ENCODE results near the gene RGS14.
A peak's percentile ranks its signal among the peaks of the same experiment; 100 is the strongest.

Gene RGS14, protein sequence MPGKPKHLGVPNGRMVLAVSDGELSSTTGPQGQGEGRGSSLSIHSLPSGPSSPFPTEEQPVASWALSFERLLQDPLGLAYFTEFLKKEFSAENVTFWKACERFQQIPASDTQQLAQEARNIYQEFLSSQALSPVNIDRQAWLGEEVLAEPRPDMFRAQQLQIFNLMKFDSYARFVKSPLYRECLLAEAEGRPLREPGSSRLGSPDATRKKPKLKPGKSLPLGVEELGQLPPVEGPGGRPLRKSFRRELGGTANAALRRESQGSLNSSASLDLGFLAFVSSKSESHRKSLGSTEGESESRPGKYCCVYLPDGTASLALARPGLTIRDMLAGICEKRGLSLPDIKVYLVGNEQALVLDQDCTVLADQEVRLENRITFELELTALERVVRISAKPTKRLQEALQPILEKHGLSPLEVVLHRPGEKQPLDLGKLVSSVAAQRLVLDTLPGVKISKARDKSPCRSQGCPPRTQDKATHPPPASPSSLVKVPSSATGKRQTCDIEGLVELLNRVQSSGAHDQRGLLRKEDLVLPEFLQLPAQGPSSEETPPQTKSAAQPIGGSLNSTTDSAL

GRCh38 chr5:177357459-177358351 is at the start of gene RGS14:
RGS14 (plus strand) TSS chr5:177357924; CDS start chr5:177358025, 101 bp downstream.
- H3K27ac ChIP-seq (ENCODE audit: low read length): no peak within 1 kb of the TSS
- H3K4me3 ChIP-seq (ENCODE audit: low read length): no peak within 1 kb of the TSS
- H3K27me3 ChIP-seq (ENCODE audit: control insufficient read depth, insufficient read depth, low read length): no peaks in the 10 kb centered on the region
- H3K4me1 ChIP-seq (ENCODE audit: control insufficient read depth, insufficient read depth, low read length): peaks cover 3% of the 10 kb centered on the region; the same call in 1 of the 2 replicates
- no peak for DNase-seq (ENCODE audit: low read depth, low spot score)
- no peaks in the 10 kb centered on the region for H3K36me3 ChIP-seq (ENCODE audit: control insufficient read depth, insufficient read depth, low read length)
- 100% methylated on average over 5 of the region's 37 CpGs for WGBS (ENCODE audit: insufficient coverage, insufficient read length)
- H3K9me3 ChIP-seq (ENCODE audit: control insufficient read depth, insufficient read depth, low read length): no peaks in the 10 kb centered on the region

GRCh38 chr5:177308740-177309139 is 49.0 kb upstream of the RGS14 start:
- no peak overlapping the region for H3K27ac ChIP-seq (ENCODE audit: low read length)
- no peaks in the 10 kb centered on the region for H3K27me3 ChIP-seq (ENCODE audit: control insufficient read depth, insufficient read depth, low read length)
- H3K9me3 ChIP-seq (ENCODE audit: control insufficient read depth, insufficient read depth, low read length): no peaks in the 10 kb centered on the region
- H3K4me3 ChIP-seq (ENCODE audit: low read length): no peak overlapping the region
- DNase-seq (ENCODE audit: low read depth, low spot score): no peak
- WGBS (ENCODE audit: insufficient coverage, insufficient read length): no CpG with 5 or more reads among the region's 11 CpGs
- H3K36me3 ChIP-seq (ENCODE audit: control insufficient read depth, insufficient read depth, low read length): 0 out of 2 replicates have a peak, but pooled peaks cover 10% of the 10 kb centered on the region
- H3K4me1 ChIP-seq (ENCODE audit: control insufficient read depth, insufficient read depth, low read length): peaks cover 2% of the 10 kb centered on the region; the same call in 1 of the 2 replicates

GRCh38 chr5:177309351-177310191 is 48.2 kb upstream of the RGS14 start:
- no peaks in the 10 kb centered on the region for H3K27me3 ChIP-seq (ENCODE audit: control insufficient read depth, insufficient read depth, low read length)
- H3K27ac ChIP-seq (ENCODE audit: low read length): no peak overlapping the region
- H3K9me3 ChIP-seq (ENCODE audit: control insufficient read depth, insufficient read depth, low read length): no peaks in the 10 kb centered on the region
- H3K4me3 ChIP-seq (ENCODE audit: low read length): no peak overlapping the region
- H3K36me3 ChIP-seq (ENCODE audit: control insufficient read depth, insufficient read depth, low read length): 0 out of 2 replicates have a peak, but pooled peaks cover 10% of the 10 kb centered on the region
- DNase-seq (ENCODE audit: low read depth, low spot score): no peak
- H3K4me1 ChIP-seq (ENCODE audit: control insufficient read depth, insufficient read depth, low read length): peaks cover 2% of the 10 kb centered on the region; the same call in 1 of the 2 replicates
- no CpG with 5 or more reads among the region's 10 CpGs for WGBS (ENCODE audit: insufficient coverage, insufficient read length)

- no peak overlapping the region for H3K27ac ChIP-seq (ENCODE audit: low read length)
- DNase-seq (ENCODE audit: low read depth, low spot score): no peak
- WGBS (ENCODE audit: insufficient coverage, insufficient read length): no CpG with 5 or more reads among the region's 13 CpGs
- peaks cover 2% of the 10 kb centered on the region; the same call in 1 of the 2 replicates for H3K4me1 ChIP-seq (ENCODE audit: control insufficient read depth, insufficient read depth, low read length)
- H3K27me3 ChIP-seq (ENCODE audit: control insufficient read depth, insufficient read depth, low read length): no peaks in the 10 kb centered on the region
- 0 out of 2 replicates have a peak, but pooled peaks cover 10% of the 10 kb centered on the region for H3K36me3 ChIP-seq (ENCODE audit: control insufficient read depth, insufficient read depth, low read length)
- H3K4me3 ChIP-seq (ENCODE audit: low read length): no peak overlapping the region
- no peaks in the 10 kb centered on the region for H3K9me3 ChIP-seq (ENCODE audit: control insufficient read depth, insufficient read depth, low read length)
These were observed 47.4 kb upstream of the RGS14 start for GRCh38 chr5:177310332-177310731.

DNA sequence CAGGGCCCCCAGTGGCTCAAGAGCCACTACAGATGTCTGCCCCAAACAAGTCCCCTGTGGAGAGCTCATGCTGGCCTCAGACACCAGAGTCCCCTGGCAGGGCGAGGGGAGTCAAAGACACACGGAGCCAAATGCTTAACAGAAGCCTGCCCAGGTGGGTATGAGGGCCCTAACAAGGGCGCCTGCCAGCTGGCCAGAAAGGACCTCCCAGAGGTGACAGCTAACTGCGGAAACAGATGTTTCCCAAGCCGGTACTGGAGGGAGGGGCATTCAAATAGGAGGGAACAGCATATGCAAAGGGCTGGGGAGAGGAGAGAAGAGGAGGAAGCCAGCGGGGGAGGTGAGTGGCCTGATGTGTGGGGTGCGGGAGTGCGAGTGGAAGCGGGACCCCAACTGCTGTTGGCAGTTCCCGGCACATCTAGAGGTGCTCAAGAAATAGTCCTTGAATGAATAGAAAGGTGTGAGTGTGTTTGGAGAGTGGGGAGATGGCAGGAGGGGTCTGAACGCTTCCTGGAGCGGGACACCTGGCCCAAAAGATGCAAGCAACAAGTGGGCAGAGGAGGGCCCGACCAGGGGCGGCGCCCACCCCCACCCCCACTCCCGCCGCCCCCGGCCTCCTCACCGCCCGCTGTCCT is 46.9 kb upstream of the RGS14 start:
- Histone ChIP-seq H3K4me3 (ENCODE audit: low read length) (peak overlapping the region; percentile 40; the same call in 1 of the 2 replicates), H3K27me3 (ENCODE audit: control insufficient read depth, insufficient read depth, low read length) (no peaks in the 10 kb centered on the region), H3K9me3 (ENCODE audit: control insufficient read depth, insufficient read depth, low read length) (no peaks in the 10 kb centered on the region), H3K36me3 (ENCODE audit: control insufficient read depth, insufficient read depth, low read length) (0 out of 2 replicates have a peak, but pooled peaks cover 6% of the 10 kb centered on the region), H3K27ac (ENCODE audit: low read length) (no peak overlapping the region), H3K4me1 (ENCODE audit: control insufficient read depth, insufficient read depth, low read length) (peaks cover 2% of the 10 kb centered on the region; the same call in 1 of the 2 replicates)
- WGBS (ENCODE audit: insufficient coverage, insufficient read length): no CpG with 5 or more reads among the region's 20 CpGs
- no peak for DNase-seq (ENCODE audit: low read depth, low spot score)

DNA sequence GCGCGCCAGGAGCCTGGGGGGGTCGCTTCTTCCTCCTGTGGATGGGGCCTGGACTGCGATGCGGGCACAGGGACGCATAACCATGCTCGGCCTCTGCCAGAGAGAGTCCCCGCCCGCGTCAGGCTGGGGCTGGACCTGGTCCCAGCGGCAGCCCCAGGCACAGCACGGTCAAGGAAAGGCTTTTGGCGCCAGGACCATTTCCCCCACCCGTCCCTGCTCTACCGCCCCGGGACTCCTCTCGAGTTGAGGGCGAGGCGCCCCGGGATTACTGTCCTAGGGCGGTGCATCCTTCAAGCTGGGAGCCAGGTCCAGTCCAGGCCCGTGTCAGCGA is 46.4 kb upstream of the RGS14 start:
- no CpG with 5 or more reads among the region's 23 CpGs for WGBS (ENCODE audit: insufficient coverage, insufficient read length)
- DNase-seq (ENCODE audit: low read depth, low spot score): no peak
- Histone ChIP-seq H3K36me3 (ENCODE audit: control insufficient read depth, insufficient read depth, low read length) (0 out of 2 replicates have a peak, but pooled peaks cover 3% of the 10 kb centered on the region), H3K4me3 (ENCODE audit: low read length) (peak overlapping the region; percentile 40; the same call in 1 of the 2 replicates), H3K27ac (ENCODE audit: low read length) (no peak overlapping the region), H3K9me3 (ENCODE audit: control insufficient read depth, insufficient read depth, low read length) (no peaks in the 10 kb centered on the region), H3K4me1 (ENCODE audit: control insufficient read depth, insufficient read depth, low read length) (peaks cover 2% of the 10 kb centered on the region; the same call in 1 of the 2 replicates), H3K27me3 (ENCODE audit: control insufficient read depth, insufficient read depth, low read length) (no peaks in the 10 kb centered on the region)

GRCh38 chr5:177311723-177312648 is 45.7 kb upstream of the RGS14 start, which contains the start of gene MXD3:
MXD3 (minus strand) TSS chr5:177311898; CDS start chr5:177311830, 68 bp downstream.
- WGBS (ENCODE audit: insufficient coverage, insufficient read length): no CpG with 5 or more reads among the region's 78 CpGs
- H3K36me3 ChIP-seq (ENCODE audit: control insufficient read depth, insufficient read depth, low read length): no peaks in the 10 kb centered on the region
- H3K27me3 ChIP-seq (ENCODE audit: control insufficient read depth, insufficient read depth, low read length): no peaks in the 10 kb centered on the region
- H3K27ac ChIP-seq (ENCODE audit: low read length): no peak within 1 kb of the TSS
- peak; percentile 91 for DNase-seq (ENCODE audit: low read depth, low spot score)
- peak within 1 kb of the TSS; percentile 40; the same call in 1 of the 2 replicates for H3K4me3 ChIP-seq (ENCODE audit: low read length)
- peaks cover 2% of the 10 kb centered on the region; the same call in 1 of the 2 replicates for H3K4me1 ChIP-seq (ENCODE audit: control insufficient read depth, insufficient read depth, low read length)
- H3K9me3 ChIP-seq (ENCODE audit: control insufficient read depth, insufficient read depth, low read length): no peaks in the 10 kb centered on the region

- Histone ChIP-seq H3K4me3 (ENCODE audit: low read length) (peak overlapping the region; percentile 38; the same call in 1 of the 2 replicates), H3K27me3 (ENCODE audit: control insufficient read depth, insufficient read depth, low read length) (no peaks in the 10 kb centered on the region), H3K9me3 (ENCODE audit: control insufficient read depth, insufficient read depth, low read length) (no peaks in the 10 kb centered on the region), H3K27ac (ENCODE audit: low read length) (no peak overlapping the region), H3K36me3 (ENCODE audit: control insufficient read depth, insufficient read depth, low read length) (no peaks in the 10 kb centered on the region), H3K4me1 (ENCODE audit: control insufficient read depth, insufficient read depth, low read length) (peaks cover 2% of the 10 kb centered on the region; the same call in 1 of the 2 replicates)
- no CpG with 5 or more reads among the region's 19 CpGs for WGBS (ENCODE audit: insufficient coverage, insufficient read length)
- DNase-seq (ENCODE audit: low read depth, low spot score): no peak
These were observed 45.0 kb upstream of the RGS14 start for GRCh38 chr5:177312649-177313181.

Data from iPS DF 6.9 (cell line).